Fibroblast of lung (primary cell): ENCODE measurements around the gene STOM. TPM values are rescaled to one million over a fixed set of nuclear protein-coding genes. Genes with fewer than 3 reads are reported as not detected.

Experiments used
- DNase-seq, 2 donors: peaks; one replicate each; pipeline versions ENCODE4 v3.0.0 to v3.0.0-alpha.2; 2010; ENCODE audit warnings: low read depth in 2 of 2
- H2AFZ ChIP-seq: 2 replicates; pipeline ENCODE4 v1.5.1; 2012; ENCODE audit warnings: low read length, control low read depth, inconsistent platforms
- H3K27ac ChIP-seq: 2 replicates; pipeline ENCODE4 v1.5.1; 2011; ENCODE audit warnings: low read length, control low read depth; ENCODE audit not compliant: insufficient read depth
- H3K27me3 ChIP-seq: 2 replicates; pipeline ENCODE4 v1.5.1; 2011; ENCODE audit warnings: mild to moderate bottlenecking, low read length; ENCODE audit not compliant: control insufficient read depth, insufficient read depth
- H3K36me3 ChIP-seq: 2 replicates; pipeline ENCODE4 v1.5.1; 2011; ENCODE audit warnings: low read length; ENCODE audit not compliant: control insufficient read depth, insufficient read depth
- H3K4me1 ChIP-seq: 2 replicates; pipeline ENCODE4 v1.5.1; 2011; ENCODE audit warnings: low read length; ENCODE audit not compliant: control insufficient read depth, insufficient read depth; ENCODE audit errors: extremely low read depth
- H3K4me2 ChIP-seq: 2 replicates; pipeline ENCODE4 v1.5.1; 2011; ENCODE audit warnings: low read length, control low read depth; ENCODE audit not compliant: insufficient read depth; ENCODE audit errors: extremely low read depth
- H3K4me3 ChIP-seq, 4 experiments: fragments of 200-600 bp in 1 of 4; sonication (generic) in 1 of 4; replicated peaks in 1 of 4; 2 replicates each; pipeline ENCODE4 v1.5.1; 2011 to 2016; ENCODE audit warnings: low read length in 4 of 4, low read depth in 3 of 4, mild to moderate bottlenecking in 3 of 4, control low read depth in 2 of 4, inconsistent platforms in 1 of 4, mixed read lengths in 1 of 4; ENCODE audit not compliant: insufficient read depth in 1 of 4; ENCODE audit errors: control extremely low read depth in 1 of 4
- H3K79me2 ChIP-seq: 2 replicates; pipeline ENCODE4 v1.5.1; 2012; ENCODE audit warnings: mild to moderate bottlenecking, low read length, inconsistent platforms; ENCODE audit not compliant: control insufficient read depth, insufficient read depth
- H3K9ac ChIP-seq: 2 replicates; pipeline ENCODE4 v1.5.1; 2011; ENCODE audit warnings: mild to moderate bottlenecking, low read length, control low read depth; ENCODE audit not compliant: insufficient read depth
- H3K9me3 ChIP-seq: 2 replicates; pipeline ENCODE4 v1.5.1; 2012; ENCODE audit warnings: low read depth, low read length; ENCODE audit not compliant: control insufficient read depth, insufficient read depth
- H4K20me1 ChIP-seq: 2 replicates; pipeline ENCODE4 v1.5.1; 2011; ENCODE audit warnings: low read length; ENCODE audit not compliant: control insufficient read depth, insufficient read depth; ENCODE audit errors: extremely low read depth
- EZH2 ChIP-seq: IDR thresholded peaks from 2 replicates; pipeline ENCODE4 v1.5.1; 2012; ENCODE audit warnings: low read length, control low read depth, mild to moderate bottlenecking; ENCODE audit errors: missing control alignments
- polyA plus RNA-seq, 2 donors: library from polyadenylated mRNA; depleted of rRNA in 1 of 2; stranded (reverse) in 1 of 2; unstranded in 1 of 2; fragments of >200 nt; gene quantifications; 2 replicates each; pipeline ENCODE4 v1.2.1, GENCODE V29; 2011 to 2012; ENCODE audit warnings: missing spikeins in 1 of 2
- total RNA-seq: library from RNA; depleted of rRNA; stranded (reverse); fragments of >200 nt; gene quantifications from 2 replicates; pipeline ENCODE4 v1.2.1, GENCODE V29; 2014
- TF ChIP-seq, protein P1 (sequence below), 2 donors: IDR thresholded peaks in 1 of 2; conservative IDR thresholded peaks in 1 of 2; 1 replicate in 1 of 2; 2 replicates in 1 of 2; pipeline ENCODE4 v1.5.1; 2011 to 2012; ENCODE audit warnings: low read length in 2 of 2, control low read depth in 1 of 2, inconsistent platforms in 1 of 2, low read depth in 1 of 2, mild to moderate bottlenecking in 1 of 2

STOM gene
- total and polyA plus RNA-seq, 2 donors (not counting 1 experiment from before 2014, with no cell fraction given): 248 to 536 TPM

DNA sequence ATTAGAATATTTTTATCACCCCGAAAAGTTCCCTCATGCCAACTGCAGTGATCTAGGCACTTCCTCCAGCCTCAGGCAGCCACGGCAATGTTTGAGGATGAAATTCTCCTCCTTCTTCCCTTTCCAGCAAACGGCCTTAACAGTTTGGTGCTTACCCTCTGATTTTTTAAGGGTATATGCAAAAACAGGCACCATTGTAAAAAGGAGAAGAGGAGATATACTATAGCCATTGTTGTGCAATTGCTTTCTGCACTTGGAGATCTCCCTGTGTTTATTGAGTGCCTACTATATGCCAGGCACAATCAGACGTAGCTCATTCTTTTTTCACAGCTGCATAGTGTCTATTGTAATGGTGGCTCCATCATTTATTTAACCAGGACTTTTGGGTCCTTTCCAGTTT, 72.7 kb downstream of the STOM start:
- no peaks in the 10 kb centered on the region for H3K9me3 ChIP-seq
- H3K9ac ChIP-seq: no peak overlapping the region
- peaks cover 11% of the 10 kb centered on the region for H3K4me1 ChIP-seq
- no peaks in the 10 kb centered on the region for H4K20me1 ChIP-seq
- H3K27ac ChIP-seq: no peak overlapping the region
- peaks cover 3% of the 10 kb centered on the region for H3K79me2 ChIP-seq
- peaks cover 16% of the 10 kb centered on the region for H3K36me3 ChIP-seq
- no peak overlapping the region for H3K4me2 ChIP-seq
- H2AFZ ChIP-seq: no peak overlapping the region
- TF ChIP-seq, protein P1, sequence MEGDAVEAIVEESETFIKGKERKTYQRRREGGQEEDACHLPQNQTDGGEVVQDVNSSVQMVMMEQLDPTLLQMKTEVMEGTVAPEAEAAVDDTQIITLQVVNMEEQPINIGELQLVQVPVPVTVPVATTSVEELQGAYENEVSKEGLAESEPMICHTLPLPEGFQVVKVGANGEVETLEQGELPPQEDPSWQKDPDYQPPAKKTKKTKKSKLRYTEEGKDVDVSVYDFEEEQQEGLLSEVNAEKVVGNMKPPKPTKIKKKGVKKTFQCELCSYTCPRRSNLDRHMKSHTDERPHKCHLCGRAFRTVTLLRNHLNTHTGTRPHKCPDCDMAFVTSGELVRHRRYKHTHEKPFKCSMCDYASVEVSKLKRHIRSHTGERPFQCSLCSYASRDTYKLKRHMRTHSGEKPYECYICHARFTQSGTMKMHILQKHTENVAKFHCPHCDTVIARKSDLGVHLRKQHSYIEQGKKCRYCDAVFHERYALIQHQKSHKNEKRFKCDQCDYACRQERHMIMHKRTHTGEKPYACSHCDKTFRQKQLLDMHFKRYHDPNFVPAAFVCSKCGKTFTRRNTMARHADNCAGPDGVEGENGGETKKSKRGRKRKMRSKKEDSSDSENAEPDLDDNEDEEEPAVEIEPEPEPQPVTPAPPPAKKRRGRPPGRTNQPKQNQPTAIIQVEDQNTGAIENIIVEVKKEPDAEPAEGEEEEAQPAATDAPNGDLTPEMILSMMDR (conservative IDR thresholded peaks at IDR 0.05 in 1 of 2, IDR thresholded peaks at IDR 0.05 in 1 of 2; ENCODE audit: low read depth in 1 of 2, low read length in 2 of 2): no peak
- no peak for TF ChIP-seq EZH2
- DNase-seq: no peak
- no peaks in the 10 kb centered on the region for H3K27me3 ChIP-seq
- H3K4me3 ChIP-seq: no peak overlapping the region

DNA sequence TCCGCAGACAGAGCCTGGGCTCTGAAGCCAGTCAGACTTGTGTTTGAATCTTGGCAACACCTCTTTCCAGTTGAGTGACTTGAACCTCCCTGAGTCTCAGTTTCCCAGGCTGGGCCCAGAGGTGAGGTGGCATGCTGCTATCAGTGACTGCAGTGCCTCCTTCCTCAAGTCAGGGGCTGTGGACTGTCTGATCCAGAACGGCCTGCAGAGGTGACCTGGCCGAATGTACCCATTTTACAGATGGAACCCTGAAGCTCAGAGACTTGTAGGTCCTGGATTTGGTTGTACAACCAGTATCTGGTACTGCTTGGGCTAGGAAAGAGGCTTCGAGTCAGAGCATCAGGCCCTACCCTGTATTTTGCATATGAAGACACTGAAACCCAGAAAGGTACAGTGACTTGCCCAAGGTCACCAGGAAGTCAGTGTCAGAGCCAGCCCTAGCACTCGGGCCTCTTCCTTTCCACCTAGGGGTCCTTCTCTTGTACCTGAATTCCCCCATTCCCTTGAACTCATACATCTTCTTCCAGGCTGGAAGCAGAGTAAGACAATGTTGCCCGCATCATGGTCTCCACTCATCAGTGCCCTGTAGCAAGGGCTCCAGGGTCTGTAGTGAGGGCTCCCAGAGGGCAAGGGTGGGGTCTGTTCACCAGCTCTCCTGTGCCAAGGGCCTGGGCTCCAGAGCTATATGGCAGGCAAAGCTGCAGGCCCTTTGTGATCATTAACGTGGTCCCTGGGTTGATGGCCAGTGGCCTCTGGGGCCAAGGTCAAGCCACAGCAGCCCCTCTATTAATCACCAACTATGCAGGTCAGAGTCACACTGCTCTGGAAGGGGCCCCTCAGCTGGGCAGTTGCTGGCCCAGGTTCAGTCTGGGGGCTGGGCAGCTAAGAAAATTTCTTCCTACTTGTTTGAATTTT, 73.6 kb downstream of the STOM start:
- peaks cover 12% of the 10 kb centered on the region for H3K36me3 ChIP-seq
- DNase-seq: no peak
- no peaks in the 10 kb centered on the region for H4K20me1 ChIP-seq
- no peak overlapping the region for H3K4me2 ChIP-seq
- H3K4me1 ChIP-seq: peaks cover 11% of the 10 kb centered on the region
- no peak overlapping the region for H2AFZ ChIP-seq
- no peak overlapping the region for H3K27ac ChIP-seq
- H3K4me3 ChIP-seq: no peak overlapping the region
- TF ChIP-seq, protein P1 (conservative IDR thresholded peaks at IDR 0.05 in 1 of 2, IDR thresholded peaks at IDR 0.05 in 1 of 2; ENCODE audit: low read depth in 1 of 2, low read length in 2 of 2): no peak
- no peak for TF ChIP-seq EZH2
- H3K79me2 ChIP-seq: peaks cover 6% of the 10 kb centered on the region
- H3K9ac ChIP-seq: no peak overlapping the region
- H3K27me3 ChIP-seq: no peaks in the 10 kb centered on the region
- no peaks in the 10 kb centered on the region for H3K9me3 ChIP-seq

DNA sequence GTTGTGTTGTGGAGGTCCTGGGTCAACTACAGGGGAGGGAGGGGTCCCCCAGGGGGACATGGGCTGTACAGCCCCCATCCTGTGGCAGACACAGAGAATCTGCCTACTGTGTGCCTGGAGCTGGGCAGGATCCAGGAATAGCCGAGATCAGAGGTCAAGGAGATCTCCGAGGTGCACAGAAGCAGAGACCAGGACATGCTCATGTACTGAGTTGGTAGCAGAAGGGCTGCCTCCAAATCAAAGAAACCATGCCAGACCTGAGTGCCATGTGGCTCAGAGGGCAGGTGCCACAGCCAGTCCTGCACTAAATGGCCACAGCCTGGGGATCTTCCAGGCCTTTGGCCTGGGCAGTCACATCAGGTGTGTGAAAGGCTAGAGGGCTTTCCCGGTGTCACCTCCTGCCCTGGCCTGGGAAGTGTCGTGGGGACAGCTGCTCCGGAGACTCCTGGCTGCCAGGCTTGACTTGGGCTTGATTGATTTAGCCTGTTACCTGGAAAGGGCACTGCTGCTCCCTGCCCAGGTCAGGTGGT, 74.3 kb downstream of the STOM start:
- no peaks in the 10 kb centered on the region for H3K27me3 ChIP-seq
- H3K36me3 ChIP-seq: peaks cover 11% of the 10 kb centered on the region
- H3K27ac ChIP-seq: no peak overlapping the region
- H3K4me1 ChIP-seq: peaks cover 11% of the 10 kb centered on the region
- no peaks in the 10 kb centered on the region for H3K9me3 ChIP-seq
- H2AFZ ChIP-seq: no peak overlapping the region
- H3K4me3 ChIP-seq: no peak overlapping the region
- DNase-seq: no peak
- TF ChIP-seq, protein P1 (conservative IDR thresholded peaks at IDR 0.05 in 1 of 2, IDR thresholded peaks at IDR 0.05 in 1 of 2; ENCODE audit: low read depth in 1 of 2, low read length in 2 of 2): no peak
- TF ChIP-seq EZH2: no peak
- H3K9ac ChIP-seq: no peak overlapping the region
- H3K4me2 ChIP-seq: no peak overlapping the region
- peaks cover 6% of the 10 kb centered on the region for H3K79me2 ChIP-seq
- no peaks in the 10 kb centered on the region for H4K20me1 ChIP-seq
